ENCODE data around the gene TBXAS1.

The TBXAS1 gene

GRCh38 chr7:139941421-139941820 lies 112.4 kb downstream of the TBXAS1 start:
- Histone ChIP-seq H3K27me3 (ENCODE audit: control insufficient read depth in 1 of 2, insufficient read depth in 2 of 2, low read length in 2 of 2) (no peaks in the 10 kb centered on the region), H3K9me3 (ENCODE audit: control insufficient read depth in 1 of 2, low read length in 2 of 2) (peaks cover 2 to 8% of the 10 kb centered on the region in 2 donors), H3K27ac (ENCODE audit: low read depth, low read length) (no peak overlapping the region), H3K4me1 (ENCODE audit: control insufficient read depth in 1 of 2, insufficient read depth in 2 of 2, low read length in 2 of 2) (peaks cover 5 to 6% of the 10 kb centered on the region in 2 donors), H3K4me3 (ENCODE audit: low read depth in 1 of 2, low read length in 2 of 2) (no peak overlapping the region), H3K9ac (ENCODE audit: low read depth in 1 of 2, low read length in 2 of 2) (no peak overlapping the region), H3K36me3 (ENCODE audit: control insufficient read depth in 1 of 2, insufficient read depth in 2 of 2, low read length in 2 of 2) (peaks cover 0 to 3% of the 10 kb centered on the region in 2 donors)

- H3K9me3 ChIP-seq (ENCODE audit: control insufficient read depth in 1 of 2, low read length in 2 of 2), result peaks cover 2 to 8% of the 10 kb centered on the region in 2 donors
These were observed 112.8 kb downstream of the TBXAS1 start for GRCh38 chr7:139941866-139942265.

GRCh38 chr7:139942636-139943035 lies 113.6 kb downstream of the TBXAS1 start:
- Histone ChIP-seq H3K9me3 (ENCODE audit: control insufficient read depth in 1 of 2, low read length in 2 of 2) (peaks cover 2 to 8% of the 10 kb centered on the region in 2 donors), H3K27ac (ENCODE audit: low read depth, low read length) (no peak overlapping the region), H3K9ac (ENCODE audit: low read depth in 1 of 2, low read length in 2 of 2) (no peak overlapping the region), H3K4me1 (ENCODE audit: control insufficient read depth in 1 of 2, insufficient read depth in 2 of 2, low read length in 2 of 2) (peaks cover 0 to under 1% of the 10 kb centered on the region in 2 donors), H3K27me3 (ENCODE audit: control insufficient read depth in 1 of 2, insufficient read depth in 2 of 2, low read length in 2 of 2) (no peaks in the 10 kb centered on the region), H3K4me3 (ENCODE audit: low read depth in 1 of 2, low read length in 2 of 2) (no peak overlapping the region), H3K36me3 (ENCODE audit: control insufficient read depth in 1 of 2, insufficient read depth in 2 of 2, low read length in 2 of 2) (no peaks in the 10 kb centered on the region)

More at GRCh38 chr7:139941866-139942265, 112.8 kb downstream of the TBXAS1 start:
- Histone ChIP-seq H3K4me3 (ENCODE audit: low read depth in 1 of 2, low read length in 2 of 2) (no peak overlapping the region), H3K36me3 (ENCODE audit: control insufficient read depth in 1 of 2, insufficient read depth in 2 of 2, low read length in 2 of 2) (no peaks in the 10 kb centered on the region), H3K27ac (ENCODE audit: low read depth, low read length) (no peak overlapping the region), H3K27me3 (ENCODE audit: control insufficient read depth in 1 of 2, insufficient read depth in 2 of 2, low read length in 2 of 2) (no peaks in the 10 kb centered on the region), H3K4me1 (ENCODE audit: control insufficient read depth in 1 of 2, insufficient read depth in 2 of 2, low read length in 2 of 2) (peaks cover 2 to 5% of the 10 kb centered on the region in 2 donors), H3K9ac (ENCODE audit: low read depth in 1 of 2, low read length in 2 of 2) (no peak overlapping the region)

- H3K4me3 ChIP-seq (ENCODE audit: low read depth in 1 of 2, low read length in 2 of 2), result no peak overlapping the region
- H3K27ac ChIP-seq (ENCODE audit: low read depth, low read length), result no peak overlapping the region
- H3K36me3 ChIP-seq (ENCODE audit: control insufficient read depth in 1 of 2, insufficient read depth in 2 of 2, low read length in 2 of 2), result no peaks in the 10 kb centered on the region
- H3K9ac ChIP-seq (ENCODE audit: low read depth in 1 of 2, low read length in 2 of 2), result no peak overlapping the region
- H3K9me3 ChIP-seq (ENCODE audit: control insufficient read depth in 1 of 2, low read length in 2 of 2), result peaks cover 2 to 8% of the 10 kb centered on the region in 2 donors
- no peaks in the 10 kb centered on the region for H3K4me1 ChIP-seq (ENCODE audit: control insufficient read depth in 1 of 2, insufficient read depth in 2 of 2, low read length in 2 of 2)
- H3K27me3 ChIP-seq (ENCODE audit: control insufficient read depth in 1 of 2, insufficient read depth in 2 of 2, low read length in 2 of 2), result no peaks in the 10 kb centered on the region
These were observed 114.3 kb downstream of the TBXAS1 start for GRCh38 chr7:139943401-139943800.

GRCh38 chr7:139944248-139944647 lies 115.2 kb downstream of the TBXAS1 start:
- no peak overlapping the region for H3K9ac ChIP-seq (ENCODE audit: low read depth in 1 of 2, low read length in 2 of 2)
- H3K4me1 ChIP-seq (ENCODE audit: control insufficient read depth in 1 of 2, insufficient read depth in 2 of 2, low read length in 2 of 2), result no peaks in the 10 kb centered on the region
- no peaks in the 10 kb centered on the region for H3K36me3 ChIP-seq (ENCODE audit: control insufficient read depth in 1 of 2, insufficient read depth in 2 of 2, low read length in 2 of 2)
- H3K27me3 ChIP-seq (ENCODE audit: control insufficient read depth in 1 of 2, insufficient read depth in 2 of 2, low read length in 2 of 2), result no peaks in the 10 kb centered on the region
- no peak overlapping the region for H3K27ac ChIP-seq (ENCODE audit: low read depth, low read length)
- H3K4me3 ChIP-seq (ENCODE audit: low read depth in 1 of 2, low read length in 2 of 2), result no peak overlapping the region
- H3K9me3 ChIP-seq (ENCODE audit: control insufficient read depth in 1 of 2, low read length in 2 of 2), result peaks cover 2 to 8% of the 10 kb centered on the region in 2 donors

GRCh38 chr7:139946533-139946932 lies 117.5 kb downstream of the TBXAS1 start:
- Histone ChIP-seq H3K9ac (ENCODE audit: low read depth in 1 of 2, low read length in 2 of 2) (no peak overlapping the region), H3K36me3 (ENCODE audit: control insufficient read depth in 1 of 2, insufficient read depth in 2 of 2, low read length in 2 of 2) (no peaks in the 10 kb centered on the region), H3K27ac (ENCODE audit: low read depth, low read length) (no peak overlapping the region), H3K27me3 (ENCODE audit: control insufficient read depth in 1 of 2, insufficient read depth in 2 of 2, low read length in 2 of 2) (no peaks in the 10 kb centered on the region), H3K9me3 (ENCODE audit: control insufficient read depth in 1 of 2, low read length in 2 of 2) (peaks cover 2 to 8% of the 10 kb centered on the region in 2 donors), H3K4me1 (ENCODE audit: control insufficient read depth in 1 of 2, insufficient read depth in 2 of 2, low read length in 2 of 2) (no peaks in the 10 kb centered on the region), H3K4me3 (ENCODE audit: low read depth in 1 of 2, low read length in 2 of 2) (no peak overlapping the region)

- Histone ChIP-seq H3K27me3 (ENCODE audit: control insufficient read depth in 1 of 2, insufficient read depth in 2 of 2, low read length in 2 of 2) (no peaks in the 10 kb centered on the region), H3K4me3 (ENCODE audit: low read depth in 1 of 2, low read length in 2 of 2) (no peak overlapping the region), H3K27ac (ENCODE audit: low read depth, low read length) (no peak overlapping the region), H3K4me1 (ENCODE audit: control insufficient read depth in 1 of 2, insufficient read depth in 2 of 2, low read length in 2 of 2) (no peaks in the 10 kb centered on the region), H3K9ac (ENCODE audit: low read depth in 1 of 2, low read length in 2 of 2) (no peak overlapping the region), H3K36me3 (ENCODE audit: control insufficient read depth in 1 of 2, insufficient read depth in 2 of 2, low read length in 2 of 2) (no peaks in the 10 kb centered on the region), H3K9me3 (ENCODE audit: control insufficient read depth in 1 of 2, low read length in 2 of 2) (peaks cover 2 to 8% of the 10 kb centered on the region in 2 donors)
These were observed 118.0 kb downstream of the TBXAS1 start for GRCh38 chr7:139947021-139947420.

GRCh38 chr7:139948167-139948566 lies 119.1 kb downstream of the TBXAS1 start:
- Histone ChIP-seq H3K36me3 (ENCODE audit: control insufficient read depth in 1 of 2, insufficient read depth in 2 of 2, low read length in 2 of 2) (no peaks in the 10 kb centered on the region), H3K9me3 (ENCODE audit: control insufficient read depth in 1 of 2, low read length in 2 of 2) (peaks cover 2 to 8% of the 10 kb centered on the region in 2 donors), H3K27ac (ENCODE audit: low read depth, low read length) (no peak overlapping the region), H3K4me1 (ENCODE audit: control insufficient read depth in 1 of 2, insufficient read depth in 2 of 2, low read length in 2 of 2) (no peaks in the 10 kb centered on the region), H3K9ac (ENCODE audit: low read depth in 1 of 2, low read length in 2 of 2) (no peak overlapping the region), H3K27me3 (ENCODE audit: control insufficient read depth in 1 of 2, insufficient read depth in 2 of 2, low read length in 2 of 2) (no peaks in the 10 kb centered on the region), H3K4me3 (ENCODE audit: low read depth in 1 of 2, low read length in 2 of 2) (no peak overlapping the region)

- no peak overlapping the region for H3K4me3 ChIP-seq (ENCODE audit: low read depth in 1 of 2, low read length in 2 of 2)
- H3K9ac ChIP-seq (ENCODE audit: low read depth in 1 of 2, low read length in 2 of 2), result no peak overlapping the region
- no peak overlapping the region for H3K27ac ChIP-seq (ENCODE audit: low read depth, low read length)
- H3K27me3 ChIP-seq (ENCODE audit: control insufficient read depth in 1 of 2, insufficient read depth in 2 of 2, low read length in 2 of 2), result no peaks in the 10 kb centered on the region
- no peaks in the 10 kb centered on the region for H3K36me3 ChIP-seq (ENCODE audit: control insufficient read depth in 1 of 2, insufficient read depth in 2 of 2, low read length in 2 of 2)
- H3K4me1 ChIP-seq (ENCODE audit: control insufficient read depth in 1 of 2, insufficient read depth in 2 of 2, low read length in 2 of 2), result no peaks in the 10 kb centered on the region
- H3K9me3 ChIP-seq (ENCODE audit: control insufficient read depth in 1 of 2, low read length in 2 of 2), result peaks cover 2 to 8% of the 10 kb centered on the region in 2 donors
These were observed 119.7 kb downstream of the TBXAS1 start for GRCh38 chr7:139948587-139949335.

- Histone ChIP-seq H3K4me3 (ENCODE audit: low read depth in 1 of 2, low read length in 2 of 2) (no peak overlapping the region), H3K4me1 (ENCODE audit: control insufficient read depth in 1 of 2, insufficient read depth in 2 of 2, low read length in 2 of 2) (no peaks in the 10 kb centered on the region), H3K27ac (ENCODE audit: low read depth, low read length) (no peak overlapping the region), H3K36me3 (ENCODE audit: control insufficient read depth in 1 of 2, insufficient read depth in 2 of 2, low read length in 2 of 2) (no peaks in the 10 kb centered on the region), H3K27me3 (ENCODE audit: control insufficient read depth in 1 of 2, insufficient read depth in 2 of 2, low read length in 2 of 2) (no peaks in the 10 kb centered on the region), H3K9me3 (ENCODE audit: control insufficient read depth in 1 of 2, low read length in 2 of 2) (peaks cover 2 to 8% of the 10 kb centered on the region in 2 donors), H3K9ac (ENCODE audit: low read depth in 1 of 2, low read length in 2 of 2) (no peak overlapping the region)
These were observed 120.6 kb downstream of the TBXAS1 start for GRCh38 chr7:139949629-139950028.

All from duodenal mucosa (tissue), 2 donors.